ENCODE results near the gene SPNS1.

DNA sequence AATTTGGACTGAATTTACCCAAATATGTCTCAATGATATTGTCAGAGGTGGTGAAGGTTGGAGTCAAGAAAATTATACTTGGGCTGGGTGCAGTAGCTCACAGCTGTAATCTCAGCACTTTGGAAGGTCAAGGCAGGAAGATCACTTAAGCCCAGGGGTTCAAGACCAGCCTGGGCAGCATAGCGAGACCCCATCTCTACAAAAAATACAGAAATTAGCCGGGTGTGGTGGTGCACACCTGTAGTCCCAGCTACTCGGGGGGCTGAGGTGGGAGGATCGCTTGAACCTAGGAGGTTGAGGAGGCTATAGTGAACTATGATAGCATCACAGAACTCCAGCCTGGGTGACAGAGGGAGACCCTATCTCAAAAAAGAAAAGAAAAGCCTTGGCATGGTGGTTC, 51.2 kb downstream of the SPNS1 start:
- no peak for TF ChIP-seq EZH2 (IDR thresholded peaks at IDR 0.05; ENCODE audit: low read depth, low read length, severe bottlenecking)
- no peak for TF ChIP-seq ATF2 (IDR thresholded peaks at IDR 0.05; ENCODE audit: low read length)
- no peak for TF ChIP-seq CHD1 (IDR thresholded peaks at IDR 0.05; ENCODE audit: low read depth, low read length)
- TF ChIP-seq CTCF (IDR thresholded peaks at IDR 0.05; ENCODE audit: control extremely low read depth in 1 of 3, insufficient read depth in 1 of 3, low read depth in 1 of 3, low read length in 3 of 3): no peak
- no peak for TF ChIP-seq TAF1 (IDR thresholded peaks at IDR 0.05; ENCODE audit: low read depth, low read length)
- no peak for TF ChIP-seq SP2 (IDR thresholded peaks at IDR 0.05; ENCODE audit: low read length)
- no peak for TF ChIP-seq EGR1 (IDR thresholded peaks at IDR 0.05; ENCODE audit: borderline replicate concordance, low read depth, low read length)
- no peak for TF ChIP-seq TCF12 (IDR thresholded peaks at IDR 0.05; ENCODE audit: low read depth, low read length)

Measured in H1 (cell line).